Measurements from ENCODE around the gene HDDC2.
A peak's percentile ranks its signal among the peaks of the same experiment; 100 is the strongest.

The HDDC2 gene

GRCh38 chr6:125301435-125302391 lies at the start of gene HDDC2:
Gene HDDC2 (minus strand): TSS chr6:125301967. CDS start chr6:125301932, 35 bp downstream.
- DNase-seq: peak; percentile 28

GRCh38 chr6:125346926-125347563 lies 45.3 kb upstream of the HDDC2 start:
- no peak for DNase-seq

- no peak for DNase-seq
These were observed 44.6 kb upstream of the HDDC2 start for GRCh38 chr6:125346201-125346925.

GRCh38 chr6:125341460-125341859 lies 39.7 kb upstream of the HDDC2 start:
- DNase-seq: no peak

- no peak for DNase-seq
These were observed 39.2 kb upstream of the HDDC2 start for GRCh38 chr6:125340991-125341390.

- no peak for DNase-seq
These were observed 38.5 kb upstream of the HDDC2 start for GRCh38 chr6:125340175-125340835.

- no peak for DNase-seq
These were observed 37.9 kb upstream of the HDDC2 start for GRCh38 chr6:125339653-125340052.

GRCh38 chr6:125338381-125338780 lies 36.6 kb upstream of the HDDC2 start:
- DNase-seq: no peak

- no peak for DNase-seq
These were observed 35.9 kb upstream of the HDDC2 start for GRCh38 chr6:125337706-125338105.

- no peak for DNase-seq
These were observed 30.9 kb upstream of the HDDC2 start for GRCh38 chr6:125332664-125333063.

GRCh38 chr6:125325586-125325985 lies 23.8 kb upstream of the HDDC2 start:
- DNase-seq: no peak

- no peak for DNase-seq
These were observed 21.6 kb upstream of the HDDC2 start for GRCh38 chr6:125323376-125323775.

GRCh38 chr6:125316621-125317020 lies 14.9 kb upstream of the HDDC2 start:
- DNase-seq: no peak

- no peak for DNase-seq
These were observed 13.8 kb upstream of the HDDC2 start for GRCh38 chr6:125315548-125315947.

GRCh38 chr6:125314009-125314581 lies 12.3 kb upstream of the HDDC2 start:
- peak; percentile 57 for DNase-seq

- no peak for DNase-seq
These were observed 11.2 kb upstream of the HDDC2 start for GRCh38 chr6:125312950-125313349.

GRCh38 chr6:125312478-125312877 lies 10.7 kb upstream of the HDDC2 start:
- DNase-seq: no peak

GRCh38 chr6:125310994-125311649 lies 9.4 kb upstream of the HDDC2 start:
- DNase-seq: peak; percentile 56

GRCh38 chr6:125307964-125308615 lies 6.3 kb upstream of the HDDC2 start:
- DNase-seq: no peak

GRCh38 chr6:125307150-125307838 lies 5.5 kb upstream of the HDDC2 start:
- DNase-seq: no peak

GRCh38 chr6:125306756-125307149 lies 5.0 kb upstream of the HDDC2 start:
- DNase-seq: no peak

Measured in NCI-H510A treated with DMSO at 0.1 percent for 48 hours (cell line).